HEK293 (cell line): ENCODE measurements around the gene SLC25A36.

ENCODE experiments used
- BCL11A ChIP-seq: fragments of 450-650 bp; formaldehyde crosslinking; IDR thresholded peaks from 2 replicates; pipeline ENCODE4 v1.5.1; 2016; ENCODE audit warnings: low read depth, missing biosample characterization, missing genetic modification characterization
- CTCF ChIP-seq: fragments of 450-650 bp; formaldehyde crosslinking; IDR thresholded peaks from 2 replicates; pipeline ENCODE4 v1.5.1; 2016; ENCODE audit warnings: missing biosample characterization, missing genetic modification characterization
- GLI4 ChIP-seq: fragments of 450-650 bp; formaldehyde crosslinking; IDR thresholded peaks from 2 replicates; pipeline ENCODE4 v1.5.1; 2016; ENCODE audit warnings: missing biosample characterization, missing genetic modification characterization
- REST ChIP-seq: fragments of 450-650 bp; formaldehyde crosslinking; IDR thresholded peaks from 2 replicates; pipeline ENCODE4 v1.5.1; 2016; ENCODE audit warnings: missing biosample characterization, missing genetic modification characterization
- TSHZ1 ChIP-seq: fragments of 450-650 bp; formaldehyde crosslinking; IDR thresholded peaks from 2 replicates; pipeline ENCODE4 v1.5.1; 2016; ENCODE audit warnings: missing biosample characterization, missing genetic modification characterization, borderline replicate concordance
- ZFP41 ChIP-seq: fragments of 450-650 bp; formaldehyde crosslinking; IDR thresholded peaks from 2 replicates; pipeline ENCODE4 v1.5.1; 2016; ENCODE audit warnings: missing biosample characterization, missing genetic modification characterization, borderline replicate concordance
- ZNF114 ChIP-seq: fragments of 450-650 bp; formaldehyde crosslinking; IDR thresholded peaks from 2 replicates; pipeline ENCODE4 v1.5.0; 2017; ENCODE audit warnings: missing biosample characterization, missing genetic modification characterization
- ZNF335 ChIP-seq: fragments of 450-650 bp; formaldehyde crosslinking; conservative IDR thresholded peaks from 2 replicates; pipeline ENCODE4 v1.5.1; 2016; ENCODE audit warnings: missing biosample characterization, missing genetic modification characterization
- ZNF37A ChIP-seq: fragments of 450-650 bp; IDR thresholded peaks from 2 replicates; pipeline ENCODE4 v1.5.1; 2018; ENCODE audit warnings: missing biosample characterization, missing genetic modification characterization
- ZNF660 ChIP-seq: fragments of 450-650 bp; IDR thresholded peaks from 2 replicates; pipeline ENCODE4 v1.5.1; 2018; ENCODE audit warnings: missing biosample characterization, mild to moderate bottlenecking, missing genetic modification characterization
- ZXDB ChIP-seq: fragments of 450-650 bp; formaldehyde crosslinking; IDR thresholded peaks from 2 replicates; pipeline ENCODE4 v1.5.1; 2016; ENCODE audit warnings: missing biosample characterization, missing genetic modification characterization

- no peak for TF ChIP-seq TSHZ1
- TF ChIP-seq CTCF (tag by site-specific recombination) = no peak
- TF ChIP-seq ZFP41 (tag by site-specific recombination) = no peak
- no peak for TF ChIP-seq ZNF335 (tag by site-specific recombination)
- no peak for TF ChIP-seq ZNF114 (tag by site-specific recombination)
- no peak for TF ChIP-seq REST
- TF ChIP-seq ZNF660 (tag by site-specific recombination) = no peak
- no peak for TF ChIP-seq ZNF37A (tag by site-specific recombination)
- no peak for TF ChIP-seq ZXDB (tag by site-specific recombination)
- TF ChIP-seq BCL11A (tag by site-specific recombination) = no peak
- TF ChIP-seq GLI4 (tag by site-specific recombination) = no peak
Observed at GRCh38 chr3:141011997-141012262, 70.3 kb downstream of the SLC25A36 start.
